ENCODE measurements around the gene PDIA2.

GRCh38 chr16:285146-286055 is 2.4 kb downstream of the PDIA2 start:
- TF ChIP-seq POLR2AphosphoS5 (IDR thresholded peaks at IDR 0.05) (no peak), CTCF (IDR thresholded peaks at IDR 0.05) (no peak), POLR2A (IDR thresholded peaks at IDR 0.05) (no peak)
